OCI-LY1 (cell line): Measurements from ENCODE around the gene FAM229A.

Experiments
- CTCF ChIP-seq: fragments of 200-600 bp; sonication (generic), shearing (Covaris generic); IDR thresholded peaks from 2 replicates; pipeline ENCODE4 v1.5.1; 2017; ENCODE audit warnings: mild to moderate bottlenecking, antibody characterized with exemption, low read length, moderate library complexity, mixed read lengths
- EZH2 ChIP-seq: fragments of 200-600 bp; sonication (generic), shearing (Covaris generic); IDR thresholded peaks from 2 replicates; pipeline ENCODE4 v1.8.0; 2017; ENCODE audit warnings: borderline replicate concordance, mixed run types, mild to moderate bottlenecking, antibody characterized with exemption, low read length, moderate library complexity, mixed read lengths

GRCh38 chr1:32337855-32338636, 24.2 kb downstream of the FAM229A start:
- TF ChIP-seq CTCF (no peak), EZH2 (no peak)
